22Rv1 (cell line): ENCODE measurements around the gene FZD7.

Source experiments
- ZFX ChIP-seq: fragments of 450-650 bp; IDR thresholded peaks from 2 replicates; pipeline ENCODE4 v1.6.1; 2017; ENCODE audit warnings: antibody characterized with exemption, borderline replicate concordance
- TF ChIP-seq, protein P1 (sequence below): fragments of 450-650 bp; IDR thresholded peaks from 2 replicates; pipeline ENCODE4 v1.5.1; 2017; ENCODE audit warnings: mild to moderate bottlenecking

GRCh38 chr2:202002381-202002780 is 31.3 kb upstream of the FZD7 start:
- TF ChIP-seq, protein P1, sequence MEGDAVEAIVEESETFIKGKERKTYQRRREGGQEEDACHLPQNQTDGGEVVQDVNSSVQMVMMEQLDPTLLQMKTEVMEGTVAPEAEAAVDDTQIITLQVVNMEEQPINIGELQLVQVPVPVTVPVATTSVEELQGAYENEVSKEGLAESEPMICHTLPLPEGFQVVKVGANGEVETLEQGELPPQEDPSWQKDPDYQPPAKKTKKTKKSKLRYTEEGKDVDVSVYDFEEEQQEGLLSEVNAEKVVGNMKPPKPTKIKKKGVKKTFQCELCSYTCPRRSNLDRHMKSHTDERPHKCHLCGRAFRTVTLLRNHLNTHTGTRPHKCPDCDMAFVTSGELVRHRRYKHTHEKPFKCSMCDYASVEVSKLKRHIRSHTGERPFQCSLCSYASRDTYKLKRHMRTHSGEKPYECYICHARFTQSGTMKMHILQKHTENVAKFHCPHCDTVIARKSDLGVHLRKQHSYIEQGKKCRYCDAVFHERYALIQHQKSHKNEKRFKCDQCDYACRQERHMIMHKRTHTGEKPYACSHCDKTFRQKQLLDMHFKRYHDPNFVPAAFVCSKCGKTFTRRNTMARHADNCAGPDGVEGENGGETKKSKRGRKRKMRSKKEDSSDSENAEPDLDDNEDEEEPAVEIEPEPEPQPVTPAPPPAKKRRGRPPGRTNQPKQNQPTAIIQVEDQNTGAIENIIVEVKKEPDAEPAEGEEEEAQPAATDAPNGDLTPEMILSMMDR = no peak
- no peak for TF ChIP-seq ZFX
